ENCODE data around the gene SNN.

The SNN gene

DNA sequence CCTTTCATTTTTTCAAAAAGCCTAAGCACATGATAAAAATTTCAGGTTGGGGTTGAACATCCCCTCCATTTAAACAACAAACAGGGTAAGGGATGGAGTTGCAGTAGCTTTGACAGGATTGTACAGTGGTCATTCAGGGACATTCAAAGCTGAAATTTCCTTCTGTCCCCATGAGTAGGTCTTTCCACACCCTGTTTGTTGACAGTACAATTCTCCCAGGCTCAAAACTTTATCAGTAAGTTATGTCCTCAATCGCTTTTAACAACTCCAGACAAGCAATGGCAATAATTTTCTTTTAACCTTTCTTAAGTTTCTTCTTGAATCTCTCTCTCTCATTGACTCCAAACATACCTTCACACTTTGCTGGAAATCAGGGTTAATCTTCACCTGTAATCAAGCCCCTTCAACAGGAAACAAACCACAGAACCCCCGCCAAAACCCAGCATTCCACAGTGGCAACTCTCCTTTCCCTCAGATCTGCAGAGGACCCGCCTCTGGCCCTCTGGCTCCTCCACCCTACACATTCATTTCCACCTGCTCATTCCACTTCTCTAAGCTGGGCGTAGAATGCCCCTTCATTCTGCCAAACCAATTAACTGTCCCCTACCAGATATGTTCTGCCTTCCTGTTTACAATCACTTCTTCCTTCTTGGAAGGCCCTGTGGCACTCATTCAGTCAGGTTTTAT lies 53.7 kb downstream of the SNN start:
- DNase-seq: peak in 1 of 10 donors; percentile 13
- intact Hi-C loops (cut with DNase I): no loop called here

DNA sequence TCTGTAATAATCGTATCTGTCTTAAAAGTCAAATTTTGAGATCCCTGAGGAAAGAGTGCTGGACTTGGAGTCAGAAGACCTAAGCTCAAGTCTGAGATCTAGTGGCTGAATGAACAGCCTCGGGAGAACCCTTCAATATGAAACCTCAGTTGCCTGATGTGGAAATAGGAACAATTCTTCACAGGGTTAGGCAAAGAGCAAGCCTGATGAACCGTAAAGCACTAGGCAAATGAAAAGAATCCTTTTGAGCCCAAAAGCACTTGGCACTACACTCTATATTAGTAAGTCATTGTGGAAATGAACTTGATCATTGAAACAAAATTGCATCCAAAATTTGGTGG lies 54.2 kb downstream of the SNN start:
- intact Hi-C loops (cut with DNase I): no loop called here
- no peak for DNase-seq

DNA sequence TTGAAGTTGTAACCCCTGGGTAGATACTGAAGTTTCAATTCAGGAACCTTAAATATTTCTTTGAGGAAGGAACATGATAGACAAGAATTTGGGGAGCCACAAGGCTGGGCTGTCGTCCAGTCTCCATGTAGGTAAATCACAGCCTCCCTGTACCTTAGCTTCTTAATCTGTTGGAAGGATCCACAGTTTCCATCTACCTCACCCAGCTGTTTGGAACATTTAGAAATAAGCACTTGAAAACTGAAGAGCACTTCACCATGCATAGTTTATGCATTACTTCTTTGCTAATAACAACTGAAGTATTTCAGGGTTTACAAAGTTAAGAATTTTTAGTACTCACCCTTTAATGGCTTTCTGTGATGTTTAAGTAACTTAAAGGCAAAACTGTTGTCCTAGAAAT lies 57.2 kb downstream of the SNN start:
- DNase-seq: no peak
- intact Hi-C loops (cut with DNase I): no loop called here

DNA sequence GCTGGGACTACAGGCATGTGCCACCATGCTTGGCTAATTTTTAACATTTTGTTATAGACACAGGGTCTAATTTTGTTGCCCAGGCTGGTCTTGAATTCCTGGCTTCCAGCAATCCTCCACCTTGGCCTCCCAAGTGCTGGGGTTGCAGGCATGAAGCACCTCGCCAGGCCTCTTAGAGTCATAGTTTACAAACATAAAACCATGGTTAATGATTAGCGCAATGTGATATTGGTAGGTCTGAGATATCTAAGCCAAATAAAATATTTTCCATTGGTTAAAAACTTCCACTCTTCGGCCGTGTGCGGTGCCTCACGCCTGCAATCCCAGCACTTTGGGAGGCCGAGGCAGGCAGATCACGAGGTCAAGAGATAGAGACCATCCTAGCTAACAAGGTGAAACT lies 57.8 kb downstream of the SNN start:
- DNase-seq: no peak
- intact Hi-C loops (cut with DNase I): no loop called here

DNA sequence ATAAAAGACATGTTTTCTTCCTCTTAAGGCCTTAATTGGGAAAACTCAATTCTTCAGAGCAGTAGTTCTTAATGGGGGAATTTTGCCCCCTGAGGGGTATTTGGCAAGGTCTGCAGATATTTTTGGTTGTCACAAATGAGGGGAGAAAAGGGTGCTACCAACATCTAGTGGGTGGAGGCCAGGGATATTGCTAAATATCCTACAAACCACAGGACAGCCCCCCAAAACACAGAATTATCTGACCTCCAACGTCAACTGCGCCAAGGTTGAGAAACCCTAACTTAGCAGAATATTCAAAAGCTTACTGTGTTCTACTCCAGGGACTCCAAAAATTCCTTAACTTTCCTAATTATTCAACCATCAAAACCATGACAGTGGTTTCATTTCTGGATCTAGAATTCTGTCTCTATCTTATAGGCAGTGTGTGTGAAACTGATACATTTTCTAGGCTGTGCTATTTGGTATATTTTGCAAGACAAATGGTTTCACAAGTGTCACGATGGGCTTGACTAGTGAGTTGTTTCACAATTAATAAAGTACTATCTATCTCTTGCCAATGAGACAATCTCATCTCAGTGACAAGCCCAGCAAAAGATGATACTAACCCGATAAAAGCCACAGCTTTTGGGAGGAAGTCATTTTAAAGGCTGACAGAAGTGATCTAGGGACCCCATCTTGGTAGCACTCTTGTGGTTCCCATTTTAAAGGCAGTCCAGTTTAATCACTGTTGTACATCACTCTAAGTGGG lies 59.7 kb downstream of the SNN start:
- DNase-seq: no peak
- intact Hi-C loops (cut with DNase I): no loop called here

All from posterior cingulate gyrus (tissue), 11 donors.